OCI-LY1 (cell line): ENCODE data around the gene SYCP3.

ENCODE experiments used
- H2AFZ ChIP-seq: fragments of 200-600 bp; sonication (generic), shearing (Covaris generic); 2 replicates; pipeline ENCODE4 v1.6.0; 2014; ENCODE audit warnings: antibody characterized with exemption, mild to moderate bottlenecking, low read length
- H3F3A ChIP-seq: fragments of 200-600 bp; sonication (generic), shearing (Covaris generic); 2 replicates; pipeline ENCODE4 v1.6.0; 2014; ENCODE audit warnings: mild to moderate bottlenecking, antibody characterized with exemption, low read length, moderate library complexity; ENCODE audit not compliant: insufficient read depth
- H3K27ac ChIP-seq: fragments of 200-600 bp; sonication (generic); 2 replicates; pipeline ENCODE4 v1.5.1; 2014; ENCODE audit warnings: low read length, mixed run types, mild to moderate bottlenecking, low read depth; ENCODE audit not compliant: poor library complexity, severe bottlenecking
- H3K27me3 ChIP-seq: fragments of 200-600 bp; sonication (generic); 2 replicates; pipeline ENCODE4 v1.6.0; 2014; ENCODE audit warnings: antibody characterized with exemption, mild to moderate bottlenecking, low read length, moderate library complexity; ENCODE audit not compliant: insufficient read depth
- H3K36me3 ChIP-seq: fragments of 200-600 bp; sonication (generic); 2 replicates; pipeline ENCODE4 v1.6.1; 2014; ENCODE audit warnings: mild to moderate bottlenecking, antibody characterized with exemption, low read length, moderate library complexity, mixed read lengths; ENCODE audit not compliant: insufficient read depth
- H3K4me1 ChIP-seq: fragments of 200-600 bp; sonication (generic); 2 replicates; pipeline ENCODE4 v1.5.1; 2014; ENCODE audit warnings: mild to moderate bottlenecking, low read length, moderate library complexity; ENCODE audit not compliant: insufficient read depth, severe bottlenecking
- H3K4me2 ChIP-seq: fragments of 200-600 bp; sonication (generic), shearing (Covaris generic); 2 replicates; pipeline ENCODE4 v1.6.1; 2014; ENCODE audit warnings: low read length
- H3K4me3 ChIP-seq: fragments of 200-600 bp; sonication (generic); 2 replicates; pipeline ENCODE4 v1.5.1; 2014; ENCODE audit warnings: low read length, low read depth, mild to moderate bottlenecking, mixed read lengths; ENCODE audit not compliant: poor library complexity, severe bottlenecking
- H3K79me2 ChIP-seq: fragments of 200-600 bp; shearing (Covaris generic); 2 replicates; pipeline ENCODE4 v1.6.1; 2016; ENCODE audit warnings: mixed run types, low read length, mixed read lengths; ENCODE audit not compliant: insufficient read depth
- H3K9ac ChIP-seq: fragments of 200-600 bp; sonication (generic), shearing (Covaris generic); 2 replicates; pipeline ENCODE4 v1.6.1; 2014; ENCODE audit warnings: mild to moderate bottlenecking, low read length, mixed read lengths
- H3K9me2 ChIP-seq: fragments of 200-600 bp; sonication (generic), shearing (Covaris generic); 2 replicates; pipeline ENCODE4 v1.6.1; 2014; ENCODE audit warnings: low read depth, mild to moderate bottlenecking, low read length, mixed read lengths
- H3K9me3 ChIP-seq: fragments of 200-600 bp; shearing (Covaris generic); 2 replicates; pipeline ENCODE4 v1.6.1; 2014; ENCODE audit warnings: low read length, mixed read lengths
- H4K20me1 ChIP-seq: fragments of 200-600 bp; sonication (generic), shearing (Covaris generic); 2 replicates; pipeline ENCODE4 v1.6.0; 2016; ENCODE audit warnings: mild to moderate bottlenecking, low read length; ENCODE audit not compliant: insufficient read depth
- CTCF ChIP-seq: fragments of 200-600 bp; sonication (generic), shearing (Covaris generic); IDR thresholded peaks from 2 replicates; pipeline ENCODE4 v1.5.1; 2017; ENCODE audit warnings: mild to moderate bottlenecking, antibody characterized with exemption, low read length, moderate library complexity, mixed read lengths
- EZH2 ChIP-seq: fragments of 200-600 bp; sonication (generic), shearing (Covaris generic); IDR thresholded peaks from 2 replicates; pipeline ENCODE4 v1.8.0; 2017; ENCODE audit warnings: borderline replicate concordance, mixed run types, mild to moderate bottlenecking, antibody characterized with exemption, low read length, moderate library complexity, mixed read lengths

SYCP3 gene

GRCh38 chr12:101781834-101782233 is 42.6 kb upstream of the SYCP3 start:
- H2AFZ ChIP-seq = no peak overlapping the region
- H4K20me1 ChIP-seq = no peaks in the 10 kb centered on the region
- no peak overlapping the region for H3K4me2 ChIP-seq
- H3K27ac ChIP-seq = no peak overlapping the region
- TF ChIP-seq EZH2 (no peak), CTCF (no peak)
- H3K9me3 ChIP-seq = no peaks in the 10 kb centered on the region
- H3K4me1 ChIP-seq = peaks cover 16% of the 10 kb centered on the region
- H3K9me2 ChIP-seq = no peaks in the 10 kb centered on the region
- no peak overlapping the region for H3K4me3 ChIP-seq
- H3F3A ChIP-seq = no peaks in the 10 kb centered on the region
- H3K9ac ChIP-seq = no peak overlapping the region
- peaks cover 22% of the 10 kb centered on the region; the same call in 1 of the 2 replicates for H3K36me3 ChIP-seq
- no peaks in the 10 kb centered on the region for H3K79me2 ChIP-seq
- no peaks in the 10 kb centered on the region for H3K27me3 ChIP-seq

- Histone ChIP-seq H4K20me1 (no peaks in the 10 kb centered on the region), H3K27ac (no peak overlapping the region), H3K4me1 (peaks cover 16% of the 10 kb centered on the region), H2AFZ (no peak overlapping the region), H3K4me2 (no peak overlapping the region), H3F3A (no peaks in the 10 kb centered on the region), H3K9ac (no peak overlapping the region), H3K9me3 (no peaks in the 10 kb centered on the region), H3K9me2 (no peaks in the 10 kb centered on the region), H3K4me3 (no peak overlapping the region), H3K36me3 (peaks cover 30% of the 10 kb centered on the region; the same call in 1 of the 2 replicates), H3K79me2 (no peaks in the 10 kb centered on the region), H3K27me3 (no peaks in the 10 kb centered on the region)
- TF ChIP-seq EZH2 = no peak
- no peak for TF ChIP-seq CTCF
Measured at GRCh38 chr12:101780599-101780998, 41.3 kb upstream of the SYCP3 start.

- H3K9me3 ChIP-seq = no peaks in the 10 kb centered on the region
- H3F3A ChIP-seq = no peaks in the 10 kb centered on the region
- H3K27me3 ChIP-seq = no peaks in the 10 kb centered on the region
- H3K9me2 ChIP-seq = no peaks in the 10 kb centered on the region
- H3K9ac ChIP-seq = no peak overlapping the region
- no peaks in the 10 kb centered on the region for H4K20me1 ChIP-seq
- no peak overlapping the region for H3K4me2 ChIP-seq
- no peaks in the 10 kb centered on the region for H3K79me2 ChIP-seq
- TF ChIP-seq EZH2 (no peak), CTCF (no peak)
- peaks cover 16% of the 10 kb centered on the region for H3K4me1 ChIP-seq
- no peak overlapping the region for H2AFZ ChIP-seq
- H3K36me3 ChIP-seq = peaks cover 25% of the 10 kb centered on the region; the same call in 1 of the 2 replicates
- no peak overlapping the region for H3K27ac ChIP-seq
- H3K4me3 ChIP-seq = no peak overlapping the region
Measured at GRCh38 chr12:101779626-101780025, 40.4 kb upstream of the SYCP3 start.
